Neuronal stem cell (in vitro differentiated cells): Measurements from ENCODE around the gene PVR.
"Not testable (repeated sequence)": the region's sequence is repeated elsewhere in the genome, so short reads cannot be mapped to it uniquely, and the experiment has no call there.

Source experiments
- DNase-seq: peaks from one replicate; pipeline ENCODE4 v3.0.0-alpha.2; 2013; ENCODE audit warnings: low spot score
- H2AFZ ChIP-seq: one replicate; pipeline ENCODE4 v1.6.1; 2013; ENCODE audit warnings: mild to moderate bottlenecking, low read length, inconsistent platforms
- H2AK5ac ChIP-seq: 2 replicates; pipeline ENCODE4 v1.6.1; 2013; ENCODE audit warnings: low read depth, mild to moderate bottlenecking, inconsistent platforms, low read length, moderate library complexity, mixed read lengths
- H2BK120ac ChIP-seq: 2 replicates; pipeline ENCODE4 v1.6.1; 2013; ENCODE audit warnings: low read depth, mild to moderate bottlenecking, inconsistent platforms, low read length, moderate library complexity, mixed read lengths
- H2BK12ac ChIP-seq: one replicate; pipeline ENCODE4 v1.6.1; 2013; ENCODE audit warnings: low read length, inconsistent platforms
- H2BK15ac ChIP-seq: 2 replicates; pipeline ENCODE4 v1.6.1; 2013; ENCODE audit warnings: mild to moderate bottlenecking, low read length, inconsistent platforms, mixed read lengths
- H2BK5ac ChIP-seq: one replicate; pipeline ENCODE4 v1.6.1; 2013; ENCODE audit warnings: inconsistent platforms, mild to moderate bottlenecking, low read length, moderate library complexity
- H3K14ac ChIP-seq: one replicate; pipeline ENCODE4 v1.6.1; 2013; ENCODE audit warnings: low read length, inconsistent platforms
- H3K18ac ChIP-seq: 2 replicates; pipeline ENCODE4 v1.6.1; 2013; ENCODE audit warnings: low read length, inconsistent platforms
- H3K23ac ChIP-seq: 2 replicates; pipeline ENCODE4 v1.6.1; 2013; ENCODE audit warnings: low read depth, mild to moderate bottlenecking, mixed read lengths, low read length, inconsistent platforms; ENCODE audit not compliant: poor library complexity
- H3K27ac ChIP-seq: replicated peaks from 3 replicates; pipeline ENCODE4 v1.5.1; 2013; ENCODE audit warnings: low read length, inconsistent platforms
- H3K27me3 ChIP-seq, 3 experiments: 2 replicates each; pipeline ENCODE4 v1.6.1; 2013; ENCODE audit warnings: low read length in 3 of 3, mild to moderate bottlenecking in 2 of 3, inconsistent platforms in 1 of 3, low read depth in 1 of 3, mixed read lengths in 1 of 3, moderate library complexity in 1 of 3; ENCODE audit not compliant: control insufficient read depth in 3 of 3, insufficient read depth in 3 of 3
- H3K36me3 ChIP-seq, 2 donors: replicated peaks in 1 of 2; 2 replicates each; pipeline ENCODE4 v1.6.1; 2013; ENCODE audit warnings: low read length in 2 of 2; ENCODE audit not compliant: control insufficient read depth in 2 of 2, insufficient read depth in 2 of 2
- H3K4ac ChIP-seq: 2 replicates; pipeline ENCODE4 v1.6.1; 2013; ENCODE audit warnings: inconsistent platforms, mild to moderate bottlenecking, low read length, moderate library complexity
- H3K4me1 ChIP-seq, 2 donors: 1 replicate in 1 of 2; 2 replicates in 1 of 2; pipeline ENCODE4 v1.6.1; 2013; ENCODE audit warnings: low read length in 2 of 2, low read depth in 1 of 2; ENCODE audit not compliant: control insufficient read depth in 2 of 2, insufficient read depth in 1 of 2
- H3K4me2 ChIP-seq: one replicate; pipeline ENCODE4 v1.6.1; 2013; ENCODE audit warnings: mild to moderate bottlenecking, low read length, inconsistent platforms; ENCODE audit not compliant: insufficient read depth, poor library complexity, severe bottlenecking
- H3K4me3 ChIP-seq, 2 donors: 2 replicates each; pipeline ENCODE4 v1.5.1; 2013; ENCODE audit warnings: low read length in 2 of 2, mild to moderate bottlenecking in 2 of 2, inconsistent platforms in 1 of 2, moderate library complexity in 1 of 2
- H3K79me1 ChIP-seq: one replicate; pipeline ENCODE4 v1.6.1; 2013; ENCODE audit warnings: low read depth, mild to moderate bottlenecking, inconsistent platforms, low read length, moderate library complexity
- H3K9ac ChIP-seq: one replicate; pipeline ENCODE4 v1.6.1; 2013; ENCODE audit warnings: mild to moderate bottlenecking, low read depth, low read length, inconsistent platforms; ENCODE audit not compliant: poor library complexity
- H3K9me3 ChIP-seq, 2 donors: replicated peaks in 1 of 2; 2 replicates each; pipeline versions ENCODE3 to v1.6.1; 2013; ENCODE audit warnings: low read length in 2 of 2, mild to moderate bottlenecking in 2 of 2, inconsistent platforms in 1 of 2, low read depth in 1 of 2, mixed read lengths in 1 of 2, moderate library complexity in 1 of 2; ENCODE audit not compliant: control insufficient read depth in 2 of 2, insufficient read depth in 1 of 2
- H4K8ac ChIP-seq: one replicate; pipeline ENCODE4 v1.6.1; 2013; ENCODE audit warnings: low read depth, mild to moderate bottlenecking, inconsistent platforms, low read length, moderate library complexity
- H4K91ac ChIP-seq: one replicate; pipeline ENCODE4 v1.6.1; 2013; ENCODE audit warnings: low read length, low read depth, mild to moderate bottlenecking, inconsistent platforms; ENCODE audit not compliant: poor library complexity
- WGBS, 2 donors: extraction: QIAGEN DNeasy Blood & Tissue Kit; methylation state at CpG; one replicate each; pipeline ENCODE4 v1.1.7; 2013; ENCODE audit warnings: missing lambda C conversion rate in 2 of 2, mixed read lengths in 1 of 2; ENCODE audit not compliant: insufficient read length in 2 of 2, insufficient replicate concordance in 1 of 2; ENCODE audit errors: extremely low coverage in 2 of 2; 5-methylcytosine and 5-hydroxymethylcytosine counted together

Gene PVR

GRCh38 chr19:44623080-44623479 lies 20.6 kb upstream of the PVR start:
- no peak overlapping the region for H2BK120ac ChIP-seq
- H3K23ac ChIP-seq, result no peak overlapping the region
- no peak for DNase-seq

GRCh38 chr19:44623626-44624025 lies 20.1 kb upstream of the PVR start:
- Histone ChIP-seq H4K8ac (no peak overlapping the region), H3K27me3 (no peaks in the 10 kb centered on the region), H4K91ac (no peak overlapping the region), H3K18ac (no peak overlapping the region), H2AFZ (no peak overlapping the region), H3K9ac (no peak overlapping the region), H3K36me3 (no peaks in the 10 kb centered on the region), H3K27ac (no peak overlapping the region), H2BK12ac (no peak overlapping the region), H3K79me1 (no peaks in the 10 kb centered on the region), H2BK5ac (no peak overlapping the region), H3K9me3 (peaks cover 0 to 2% of the 10 kb centered on the region in 2 donors), H3K4me2 (no peak overlapping the region), H2AK5ac (no peak overlapping the region), H3K4ac (no peak overlapping the region), H3K14ac (peak overlapping the region; percentile 49), H3K4me3 (no peak overlapping the region), H2BK15ac (no peak overlapping the region), H3K4me1 (no peaks in the 10 kb centered on the region), H3K23ac (no peak overlapping the region), H2BK120ac (no peak overlapping the region)
- no peak for DNase-seq
- WGBS, 2 donors, result no CpG with 5 or more reads among the region's 4 CpGs

More at GRCh38 chr19:44623080-44623479, 20.6 kb upstream of the PVR start:
- no peaks in the 10 kb centered on the region for H3K4me1 ChIP-seq
- H2AFZ ChIP-seq, result peak overlapping the region; percentile 24
- H3K18ac ChIP-seq, result no peak overlapping the region
- peaks cover 0 to 2% of the 10 kb centered on the region in 2 donors for H3K9me3 ChIP-seq
- H3K36me3 ChIP-seq, result no peaks in the 10 kb centered on the region
- H4K91ac ChIP-seq, result no peak overlapping the region
- no peaks in the 10 kb centered on the region for H3K79me1 ChIP-seq
- H3K4me2 ChIP-seq, result no peak overlapping the region
- no peak overlapping the region for H3K4me3 ChIP-seq
- H3K4ac ChIP-seq, result no peak overlapping the region
- no peak overlapping the region for H2BK15ac ChIP-seq
- no peak overlapping the region for H3K27ac ChIP-seq
- no peak overlapping the region for H2BK12ac ChIP-seq
- no peak overlapping the region for H4K8ac ChIP-seq
- H2AK5ac ChIP-seq, result no peak overlapping the region
- no CpG with 5 or more reads among the region's 5 CpGs for WGBS, 2 donors
- no peak overlapping the region for H3K9ac ChIP-seq
- no peaks in the 10 kb centered on the region for H3K27me3 ChIP-seq
- H3K14ac ChIP-seq, result no peak overlapping the region
- no peak overlapping the region for H2BK5ac ChIP-seq

DNA sequence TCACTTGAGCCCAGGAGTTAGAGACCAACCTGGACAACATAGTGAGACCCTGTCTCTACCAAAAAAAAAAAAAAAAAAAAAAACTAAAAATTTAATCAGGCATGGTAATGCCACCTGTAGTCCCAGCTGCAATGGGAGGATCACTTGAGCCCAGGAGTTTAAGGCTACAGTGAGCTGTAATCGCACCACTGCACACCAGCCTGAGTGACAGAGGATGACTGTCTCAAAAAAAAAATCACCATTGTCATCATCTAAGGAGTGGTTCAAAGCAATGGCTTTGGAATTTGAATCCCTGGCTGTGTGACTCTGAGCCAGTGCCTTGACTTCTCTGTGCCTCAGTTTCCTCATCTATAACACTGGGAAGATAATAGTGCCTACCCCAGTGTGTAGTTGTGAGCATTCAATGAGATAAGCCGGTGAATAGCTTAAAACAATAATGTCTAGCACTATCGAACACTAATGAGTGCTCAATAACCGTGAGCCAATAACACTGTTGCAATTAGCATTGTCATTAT lies 18.8 kb upstream of the PVR start:
- H3K36me3 ChIP-seq, result no peaks in the 10 kb centered on the region
- no peak overlapping the region for H3K4me2 ChIP-seq
- H3K4me1 ChIP-seq, result no peaks in the 10 kb centered on the region
- no peak overlapping the region for H3K18ac ChIP-seq
- no peak overlapping the region for H3K9ac ChIP-seq
- H4K8ac ChIP-seq, result no peak overlapping the region
- no peak overlapping the region for H2BK5ac ChIP-seq
- H3K23ac ChIP-seq, result no peak overlapping the region
- H3K4me3 ChIP-seq, result no peak overlapping the region
- no CpG with 5 or more reads among the region's 4 CpGs for WGBS, 2 donors
- H3K14ac ChIP-seq, result no peak overlapping the region
- H2AK5ac ChIP-seq, result no peak overlapping the region
- DNase-seq, result no peak
- H4K91ac ChIP-seq, result no peak overlapping the region
- no peak overlapping the region for H2BK12ac ChIP-seq
- no peaks in the 10 kb centered on the region for H3K79me1 ChIP-seq
- H2BK15ac ChIP-seq, result no peak overlapping the region
- no peak overlapping the region for H3K27ac ChIP-seq
- H2AFZ ChIP-seq, result no peak overlapping the region
- H3K9me3 ChIP-seq, result peaks cover 0 to 2% of the 10 kb centered on the region in 2 donors
- H3K27me3 ChIP-seq, result no peaks in the 10 kb centered on the region
- no peak overlapping the region for H3K4ac ChIP-seq
- no peak overlapping the region for H2BK120ac ChIP-seq

GRCh38 chr19:44625637-44626036 lies 18.1 kb upstream of the PVR start:
- not testable (repeated sequence) for H2BK12ac ChIP-seq, H2BK120ac ChIP-seq, H2BK5ac ChIP-seq, H3K9ac ChIP-seq, H3K9me3 ChIP-seq, H3K79me1 ChIP-seq, H3K4ac ChIP-seq, DNase-seq, H3K18ac ChIP-seq, H3K4me2 ChIP-seq, H3K14ac ChIP-seq, H3K4me3 ChIP-seq, H3K27ac ChIP-seq, H2AFZ ChIP-seq, H4K91ac ChIP-seq, H3K36me3 ChIP-seq, H2BK15ac ChIP-seq, H4K8ac ChIP-seq, H3K23ac ChIP-seq, H3K27me3 ChIP-seq, H3K4me1 ChIP-seq, H2AK5ac ChIP-seq
- WGBS, 2 donors, result no CpG with 5 or more reads among the region's 4 CpGs
